ENCODE results near the gene TDP2.

DNA sequence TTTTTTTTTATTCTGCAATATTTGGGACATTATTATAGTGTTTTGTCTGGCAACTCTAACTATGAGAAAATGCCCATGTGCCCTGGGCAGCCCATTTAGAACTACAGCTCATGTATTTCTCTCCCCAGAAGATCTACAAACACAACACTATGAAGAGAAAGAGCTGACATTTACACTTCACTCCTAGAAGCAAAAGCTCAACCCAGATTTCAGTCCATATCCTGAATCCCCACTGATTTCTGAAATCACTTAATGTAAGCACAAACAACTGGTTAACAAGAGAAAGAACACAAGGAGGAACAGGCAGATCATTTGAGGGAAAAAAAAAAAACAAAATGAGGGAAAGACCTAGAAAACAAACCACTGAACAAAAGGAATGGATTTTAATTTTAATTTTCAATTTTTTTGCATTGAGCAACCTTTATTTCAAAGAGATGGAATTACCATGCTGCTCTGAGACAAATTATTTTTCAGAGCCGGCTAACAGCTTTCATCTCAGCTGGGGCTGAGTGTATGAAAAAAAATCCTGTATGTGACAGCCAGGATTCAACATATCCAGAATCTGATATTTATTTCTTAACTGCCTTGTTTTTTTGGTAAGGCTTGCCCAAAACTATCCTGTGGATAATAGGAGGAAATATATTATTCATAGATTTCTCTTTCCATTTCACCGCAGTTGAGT is 53.2 kb downstream of the TDP2 start:
- TF ChIP-seq, protein P1, sequence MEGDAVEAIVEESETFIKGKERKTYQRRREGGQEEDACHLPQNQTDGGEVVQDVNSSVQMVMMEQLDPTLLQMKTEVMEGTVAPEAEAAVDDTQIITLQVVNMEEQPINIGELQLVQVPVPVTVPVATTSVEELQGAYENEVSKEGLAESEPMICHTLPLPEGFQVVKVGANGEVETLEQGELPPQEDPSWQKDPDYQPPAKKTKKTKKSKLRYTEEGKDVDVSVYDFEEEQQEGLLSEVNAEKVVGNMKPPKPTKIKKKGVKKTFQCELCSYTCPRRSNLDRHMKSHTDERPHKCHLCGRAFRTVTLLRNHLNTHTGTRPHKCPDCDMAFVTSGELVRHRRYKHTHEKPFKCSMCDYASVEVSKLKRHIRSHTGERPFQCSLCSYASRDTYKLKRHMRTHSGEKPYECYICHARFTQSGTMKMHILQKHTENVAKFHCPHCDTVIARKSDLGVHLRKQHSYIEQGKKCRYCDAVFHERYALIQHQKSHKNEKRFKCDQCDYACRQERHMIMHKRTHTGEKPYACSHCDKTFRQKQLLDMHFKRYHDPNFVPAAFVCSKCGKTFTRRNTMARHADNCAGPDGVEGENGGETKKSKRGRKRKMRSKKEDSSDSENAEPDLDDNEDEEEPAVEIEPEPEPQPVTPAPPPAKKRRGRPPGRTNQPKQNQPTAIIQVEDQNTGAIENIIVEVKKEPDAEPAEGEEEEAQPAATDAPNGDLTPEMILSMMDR (IDR thresholded peaks at IDR 0.05): no peak
- no peak for TF ChIP-seq POLR2A (IDR thresholded peaks at IDR 0.05)
